Sigmoid colon (tissue), 7 donors: ENCODE measurements around the gene KMT2B. TPM values are rescaled to one million over a fixed set of nuclear protein-coding genes. Genes with fewer than 3 reads are reported as not detected.
"Not testable (repeated sequence)": the region's sequence is repeated elsewhere in the genome, so short reads cannot be mapped to it uniquely, and the experiment has no call there.

Source experiments
- DNase-seq: peaks from one replicate; pipeline ENCODE4 v3.0.0-alpha.2; 2019
- H3K27ac ChIP-seq, 4 donors: fragments of 200-600 bp; sonication (generic); one replicate each; pipeline ENCODE4 v1.5.1; 2016 to 2019; ENCODE audit warnings: mild to moderate bottlenecking in 1 of 4
- H3K27me3 ChIP-seq, 3 donors: fragments of 200-600 bp; sonication (generic); one replicate each; pipeline ENCODE4 v1.5.1; 2019; ENCODE audit warnings: mild to moderate bottlenecking in 1 of 3
- H3K36me3 ChIP-seq, 4 donors: fragments of 200-600 bp; sonication (generic); one replicate each; pipeline ENCODE4 v1.5.1; 2016 to 2019
- H3K4me1 ChIP-seq, 4 donors: fragments of 200-600 bp; sonication (generic); one replicate each; pipeline ENCODE4 v1.5.1; 2017 to 2019
- H3K4me3 ChIP-seq, 4 donors: fragments of 200-600 bp; sonication (generic); one replicate each; pipeline ENCODE4 v1.5.1; 2017 to 2019; ENCODE audit warnings: mild to moderate bottlenecking in 2 of 4, moderate library complexity in 1 of 4
- H3K9me3 ChIP-seq, 4 donors: fragments of 200-600 bp in 3 of 4; sonication (generic) in 3 of 4; one replicate each; pipeline versions ENCODE4 v1.5.1 to v1.6.1; 2013 to 2019
- EP300 ChIP-seq, 4 donors: sonication (generic); formaldehyde crosslinking; IDR thresholded peaks; one replicate each; pipeline ENCODE4 v1.6.1; 2017; ENCODE audit warnings: antibody characterized with exemption in 4 of 4
- POLR2A ChIP-seq, 2 donors: fragments of 450-650 bp; IDR thresholded peaks; one replicate each; pipeline ENCODE4 v1.6.1; 2016; ENCODE audit warnings: antibody characterized with exemption in 2 of 2, mild to moderate bottlenecking in 2 of 2, moderate library complexity in 2 of 2
- POLR2AphosphoS5 ChIP-seq, 4 donors: sonication (generic); formaldehyde crosslinking; IDR thresholded peaks; one replicate each; pipeline ENCODE4 v1.6.1; 2017; ENCODE audit warnings: antibody characterized with exemption in 4 of 4
- WGBS, 2 donors: extraction: QIAGEN DNeasy Blood & Tissue Kit; methylation state at CpG; one replicate each; pipeline ENCODE4 v1.1.7; 2013; 5-methylcytosine and 5-hydroxymethylcytosine counted together
- intact Hi-C: fragments of 100-400 bp; cut with DNase I; formaldehyde crosslinking; loops from one replicate; pipeline ENCODE4 v1.15.1; 2023
- polyA plus RNA-seq, 3 donors: library from polyadenylated mRNA; stranded (reverse); fragments of 200-250 nt; gene quantifications; one replicate each; pipeline ENCODE4 v1.2.3, GENCODE V29; 2013
- total RNA-seq, 4 donors: library from RNA; depleted of rRNA; stranded (reverse); fragments of >200 nt; gene quantifications; one replicate each; pipeline ENCODE4 v1.1.0, GENCODE V29; 2016
- TF ChIP-seq, protein P1 (sequence below), 4 experiments: fragments of 450-650 bp in 3 of 4; fragments of 200-600 bp in 1 of 4; IDR thresholded peaks; one replicate each; pipeline ENCODE4 v1.5.1; 2016 to 2019; ENCODE audit warnings: antibody characterized with exemption in 4 of 4, mild to moderate bottlenecking in 3 of 4, moderate library complexity in 2 of 4
- donor health status: healthy with polysubstance abuse.
- donor health status: Bipolar disorder and iron deficiency.
- donor health status: healthy.

KMT2B gene
- total and polyA plus RNA-seq, 7 donors, result 6.4 to 32.2 (median 12.3) TPM

DNA sequence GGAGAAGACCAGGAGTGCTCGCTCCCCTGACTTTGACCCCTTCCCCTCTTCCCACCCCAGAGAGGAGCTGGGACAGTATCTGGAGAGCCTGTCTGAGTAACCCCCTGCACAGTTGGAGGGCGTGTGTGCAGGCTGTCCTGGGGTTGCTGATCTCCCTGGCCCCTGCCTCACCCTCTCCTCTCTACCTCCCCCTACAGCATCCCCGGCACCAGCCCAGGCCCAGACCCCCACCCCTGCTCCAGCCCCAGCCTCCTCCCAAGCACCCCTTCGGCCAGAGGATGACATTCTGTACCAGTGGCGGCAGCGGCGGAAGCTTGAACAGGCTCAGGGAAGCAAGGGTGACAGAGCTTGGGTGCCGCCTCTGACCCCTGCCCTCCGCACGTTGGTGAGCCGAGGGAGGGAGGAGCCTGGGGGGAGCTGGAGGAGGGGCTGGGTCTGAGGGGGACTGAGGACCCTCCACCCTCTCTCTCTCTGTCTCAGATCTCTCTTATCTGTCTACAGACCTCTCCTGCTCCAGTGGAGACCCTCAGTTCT, 48.8 kb downstream of the KMT2B start:
- Histone ChIP-seq H3K9me3 (no peaks in the 10 kb centered on the region), H3K36me3 (peaks cover 0 to 44% (median 12%) of the 10 kb centered on the region in 4 donors), H3K27me3 (no peaks in the 10 kb centered on the region), H3K4me1 (peaks cover 0 to 11% (median 0%) of the 10 kb centered on the region in 4 donors), H3K4me3 (no peak overlapping the region), H3K27ac (no peak overlapping the region)
- DNase-seq, result no peak
- intact Hi-C loops, result no loop called here
- 88 to 90% methylated on average over 11 of the region's 11 CpGs for WGBS, 2 donors
- TF ChIP-seq POLR2AphosphoS5 (IDR thresholded peaks at IDR 0.05) (no peak), EP300 (IDR thresholded peaks at IDR 0.05) (no peak)
- TF ChIP-seq, protein P1, sequence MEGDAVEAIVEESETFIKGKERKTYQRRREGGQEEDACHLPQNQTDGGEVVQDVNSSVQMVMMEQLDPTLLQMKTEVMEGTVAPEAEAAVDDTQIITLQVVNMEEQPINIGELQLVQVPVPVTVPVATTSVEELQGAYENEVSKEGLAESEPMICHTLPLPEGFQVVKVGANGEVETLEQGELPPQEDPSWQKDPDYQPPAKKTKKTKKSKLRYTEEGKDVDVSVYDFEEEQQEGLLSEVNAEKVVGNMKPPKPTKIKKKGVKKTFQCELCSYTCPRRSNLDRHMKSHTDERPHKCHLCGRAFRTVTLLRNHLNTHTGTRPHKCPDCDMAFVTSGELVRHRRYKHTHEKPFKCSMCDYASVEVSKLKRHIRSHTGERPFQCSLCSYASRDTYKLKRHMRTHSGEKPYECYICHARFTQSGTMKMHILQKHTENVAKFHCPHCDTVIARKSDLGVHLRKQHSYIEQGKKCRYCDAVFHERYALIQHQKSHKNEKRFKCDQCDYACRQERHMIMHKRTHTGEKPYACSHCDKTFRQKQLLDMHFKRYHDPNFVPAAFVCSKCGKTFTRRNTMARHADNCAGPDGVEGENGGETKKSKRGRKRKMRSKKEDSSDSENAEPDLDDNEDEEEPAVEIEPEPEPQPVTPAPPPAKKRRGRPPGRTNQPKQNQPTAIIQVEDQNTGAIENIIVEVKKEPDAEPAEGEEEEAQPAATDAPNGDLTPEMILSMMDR (IDR thresholded peaks at IDR 0.05), result no peak

DNA sequence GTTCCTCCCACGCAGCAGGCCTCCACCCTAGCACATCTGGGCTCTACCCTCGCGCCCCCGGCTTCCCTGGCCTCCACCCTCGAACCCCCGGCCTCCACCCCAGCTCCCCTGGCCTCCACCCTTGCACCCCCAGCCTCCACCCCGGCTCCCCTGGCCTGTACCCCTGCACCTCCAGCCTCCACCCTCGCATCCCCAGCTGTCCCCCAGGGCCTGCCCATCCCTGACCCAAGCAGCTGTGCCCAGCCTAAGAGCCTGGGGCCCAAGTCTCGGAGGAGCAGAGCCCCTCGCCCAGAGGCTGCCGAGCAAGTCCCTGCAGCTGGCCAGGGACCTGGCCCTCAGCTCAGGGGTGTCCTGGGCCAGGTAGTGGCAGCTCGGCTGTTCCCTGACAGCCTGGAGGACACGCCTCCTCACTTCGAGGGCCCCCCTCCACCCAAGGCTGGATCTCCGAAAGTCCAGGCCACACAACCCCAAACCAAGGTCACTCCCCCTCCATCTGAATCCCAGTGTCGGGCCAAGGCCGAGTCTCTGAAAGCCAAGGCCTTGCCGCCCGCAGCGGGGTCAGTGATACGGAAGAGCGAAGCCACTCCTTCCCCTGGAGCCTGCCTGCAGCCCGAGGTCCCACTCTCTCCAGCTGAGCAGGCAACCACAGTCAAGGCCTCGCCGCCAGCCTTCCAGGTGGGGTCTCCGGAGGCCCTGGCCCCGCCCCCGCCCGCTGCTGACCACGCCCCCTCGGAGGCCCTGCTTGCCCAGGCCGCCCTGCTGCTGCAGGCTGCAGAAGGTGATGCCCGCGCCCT, 49.7 kb downstream of the KMT2B start:
- no peaks in the 10 kb centered on the region for H3K27me3 ChIP-seq
- DNase-seq, result no peak
- WGBS, 2 donors, result 79 to 89% methylated on average over 34 of the region's 34 CpGs
- no peak overlapping the region for H3K27ac ChIP-seq
- TF ChIP-seq POLR2AphosphoS5 (IDR thresholded peaks at IDR 0.05) (no peak), EP300 (IDR thresholded peaks at IDR 0.05) (no peak), POLR2A (IDR thresholded peaks at IDR 0.05) (no peak)
- TF ChIP-seq, protein P1 (IDR thresholded peaks at IDR 0.05), result no peak
- H3K4me3 ChIP-seq, result no peak overlapping the region
- H3K4me1 ChIP-seq, result peaks cover 0 to 11% (median 0%) of the 10 kb centered on the region in 4 donors
- H3K36me3 ChIP-seq, result peaks cover 0 to 36% (median 7%) of the 10 kb centered on the region in 4 donors
- H3K9me3 ChIP-seq, result no peaks in the 10 kb centered on the region
- intact Hi-C loops, result no loop called here

DNA sequence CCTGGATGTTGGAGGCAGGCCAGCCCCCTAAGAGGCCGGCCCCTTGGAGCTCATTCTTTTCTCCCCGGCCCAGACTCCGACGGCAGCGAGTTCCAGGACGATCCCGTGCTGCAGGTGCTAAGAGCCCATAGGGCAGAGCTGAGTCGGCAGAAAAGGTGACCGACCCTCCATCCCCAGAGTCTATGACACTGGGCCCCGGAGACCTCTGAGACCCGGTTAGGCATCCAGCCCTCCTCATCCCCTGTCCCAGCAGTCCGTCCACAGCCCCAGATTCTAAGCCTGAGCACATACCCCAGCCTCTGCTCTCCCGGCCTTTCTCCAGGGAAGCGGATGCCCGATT, 50.2 kb downstream of the KMT2B start:
- H3K4me3 ChIP-seq, result no peak overlapping the region
- H3K4me1 ChIP-seq, result peaks cover 0 to 11% (median 0%) of the 10 kb centered on the region in 4 donors
- intact Hi-C loops, result no loop called here
- H3K27ac ChIP-seq, result no peak overlapping the region
- peaks cover 0 to 30% (median 7%) of the 10 kb centered on the region in 4 donors for H3K36me3 ChIP-seq
- DNase-seq, result no peak
- 88 to 92% methylated on average over 15 of the region's 15 CpGs for WGBS, 2 donors
- TF ChIP-seq POLR2A (IDR thresholded peaks at IDR 0.05) (no peak), POLR2AphosphoS5 (IDR thresholded peaks at IDR 0.05) (no peak), EP300 (IDR thresholded peaks at IDR 0.05) (no peak)
- TF ChIP-seq, protein P1 (IDR thresholded peaks at IDR 0.05), result no peak
- H3K9me3 ChIP-seq, result no peaks in the 10 kb centered on the region
- no peaks in the 10 kb centered on the region for H3K27me3 ChIP-seq

DNA sequence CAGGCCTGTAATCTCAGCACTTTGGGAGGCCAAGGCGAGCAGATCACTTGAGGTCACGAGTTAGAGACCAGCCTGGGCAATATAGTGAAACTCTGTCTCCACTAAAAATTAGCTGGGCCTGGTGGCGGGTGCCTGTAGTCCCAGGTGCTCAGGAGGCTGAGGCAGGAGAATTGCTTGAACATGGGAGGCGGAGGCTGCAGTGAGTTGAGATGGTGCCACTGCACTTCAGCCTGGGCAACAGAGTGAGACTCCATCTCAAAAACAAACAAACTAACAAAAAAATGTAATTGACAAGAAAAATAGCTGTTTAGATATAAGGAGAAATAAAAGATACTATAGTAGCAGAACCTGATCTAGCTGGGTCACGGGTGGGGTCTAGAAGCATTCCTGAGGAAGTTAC, 54.6 kb downstream of the KMT2B start:
- H3K27me3 ChIP-seq, result not testable (repeated sequence)

DNA sequence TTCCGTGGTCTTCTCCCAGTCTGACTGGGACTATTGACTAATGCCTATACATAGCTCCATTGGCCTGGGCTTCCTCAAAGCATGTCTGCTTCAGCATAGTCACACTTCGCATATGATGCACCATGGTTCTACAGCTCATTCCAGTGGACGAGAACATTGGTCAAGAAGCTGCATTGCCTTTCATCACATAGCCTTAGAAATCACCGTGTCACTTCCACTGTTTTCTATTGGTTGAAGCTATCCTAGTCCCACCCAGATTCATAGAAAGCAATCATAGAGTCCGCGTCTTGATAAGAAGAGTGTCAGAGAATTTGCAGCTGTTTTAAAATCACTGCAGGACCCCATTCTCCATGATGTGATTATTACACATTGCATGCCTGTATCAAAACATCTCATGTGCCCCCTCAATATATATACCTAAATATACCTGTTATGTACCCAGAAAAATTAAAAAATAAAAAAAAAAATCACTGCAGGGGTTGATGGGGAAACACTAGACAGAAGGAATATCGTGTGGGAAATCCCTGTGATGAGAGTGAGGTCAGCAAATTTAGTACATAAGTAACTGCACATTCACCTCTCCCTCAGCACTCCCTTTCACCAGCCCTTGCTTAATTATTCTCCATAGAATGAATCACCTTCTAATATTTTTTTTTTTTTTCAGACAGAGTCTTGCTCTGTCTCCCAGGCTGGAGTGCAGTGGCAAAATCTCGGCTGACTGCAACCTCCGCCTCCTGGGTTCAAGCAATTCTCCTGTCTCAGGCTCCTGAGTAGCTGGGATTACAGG, 55.4 kb downstream of the KMT2B start:
- TF ChIP-seq, protein P1 (IDR thresholded peaks at IDR 0.05), result no peak
- TF ChIP-seq POLR2AphosphoS5 (IDR thresholded peaks at IDR 0.05), result no peak
- H3K9me3 ChIP-seq, result no peaks in the 10 kb centered on the region
- no peak for DNase-seq
- H3K4me3 ChIP-seq, result no peak overlapping the region
- WGBS, 2 donors, result 43 to 74% methylated on average over 9 of the region's 9 CpGs
- no peak overlapping the region for H3K27ac ChIP-seq
- intact Hi-C loops, result no loop called here
- H3K36me3 ChIP-seq, result peaks cover 0 to 6% (median 3%) of the 10 kb centered on the region in 4 donors
- no peaks in the 10 kb centered on the region for H3K27me3 ChIP-seq
- H3K4me1 ChIP-seq, result peaks cover 0 to 22% (median 14%) of the 10 kb centered on the region in 4 donors

More for the DNA sequence above, 54.6 kb downstream of the KMT2B start:
- H3K36me3 ChIP-seq, intact Hi-C loops, DNase-seq, H3K4me3 ChIP-seq, H3K9me3 ChIP-seq, H3K27ac ChIP-seq: not testable (repeated sequence)
- peaks cover 0 to 30% (median 14%) of the 10 kb centered on the region in 4 donors for H3K4me1 ChIP-seq
- WGBS, 2 donors, result 93 to 95% methylated on average over 5 of the region's 5 CpGs
